Esophagus squamous epithelium (tissue), 5 donors: ENCODE results near the gene CTNNA3. TPM values are rescaled to one million over a fixed set of nuclear protein-coding genes. Genes with fewer than 3 reads are reported as not detected.

ENCODE experiments used
- DNase-seq: peaks from one replicate; lab custom pipeline; 2025; lab: John Stamatoyannopoulos, UW
- H3K27ac ChIP-seq, 4 donors: fragments of 200-600 bp; sonication (generic); one replicate each; pipeline ENCODE4 v1.5.1; 2016 to 2019; ENCODE audit warnings: mild to moderate bottlenecking in 1 of 4
- H3K27me3 ChIP-seq, 4 donors: fragments of 200-600 bp; sonication (generic); 1 replicate in 3 of 4; 2 replicates in 1 of 4; pipeline versions ENCODE4 v1.5.1 to v1.6.0; 2017 to 2021; ENCODE audit warnings: antibody characterized with exemption in 1 of 4
- H3K36me3 ChIP-seq, 3 donors: fragments of 200-600 bp; sonication (generic); one replicate each; pipeline ENCODE4 v1.5.1; 2016 to 2019
- H3K4me1 ChIP-seq, 3 donors: fragments of 200-600 bp; sonication (generic); one replicate each; pipeline ENCODE4 v1.5.1; 2017 to 2019
- H3K4me3 ChIP-seq, 4 donors: fragments of 200-600 bp; sonication (generic); 1 replicate in 3 of 4; 2 replicates in 1 of 4; pipeline ENCODE4 v1.5.1; 2016 to 2019; ENCODE audit warnings: mild to moderate bottlenecking in 2 of 4, moderate library complexity in 1 of 4
- H3K9me3 ChIP-seq, 3 donors: fragments of 200-600 bp; sonication (generic); one replicate each; pipeline ENCODE4 v1.5.1; 2016 to 2019
- POLR2A ChIP-seq, 4 donors: fragments of 450-650 bp; IDR thresholded peaks; one replicate each; pipeline ENCODE4 v1.6.1; 2017; ENCODE audit warnings: antibody characterized with exemption in 4 of 4, mild to moderate bottlenecking in 4 of 4, moderate library complexity in 3 of 4
- WGBS, 2 donors: methylation state at CpG; one replicate each; pipeline ENCODE4 v1.1.5; 2018; 5-methylcytosine and 5-hydroxymethylcytosine counted together
- intact Hi-C: fragments of 100-400 bp; cut with DNase I; formaldehyde crosslinking; loops from one replicate; pipeline ENCODE4 v1.15.0; 2022
- total RNA-seq, 4 donors: library from RNA; depleted of rRNA; stranded (reverse); fragments of >200 nt; gene quantifications; one replicate each; pipeline ENCODE4 v1.1.0, GENCODE V29; 2016
- TF ChIP-seq, protein P1 (sequence below), 6 experiments: fragments of 450-650 bp in 4 of 6; fragments of 200-600 bp in 2 of 6; sonication (generic) in 2 of 6; IDR thresholded peaks; one replicate each; pipeline ENCODE4 v1.5.1; 2016 to 2019; ENCODE audit warnings: antibody characterized with exemption in 6 of 6, mild to moderate bottlenecking in 4 of 6, moderate library complexity in 4 of 6
- donor health status: DM: yes; HTN: yes; CAD: no.

The CTNNA3 gene
- total RNA-seq, 4 donors from 2014 or later = 0.29 to 1.9 (median 0.61) TPM; not detected in 1

DNA sequence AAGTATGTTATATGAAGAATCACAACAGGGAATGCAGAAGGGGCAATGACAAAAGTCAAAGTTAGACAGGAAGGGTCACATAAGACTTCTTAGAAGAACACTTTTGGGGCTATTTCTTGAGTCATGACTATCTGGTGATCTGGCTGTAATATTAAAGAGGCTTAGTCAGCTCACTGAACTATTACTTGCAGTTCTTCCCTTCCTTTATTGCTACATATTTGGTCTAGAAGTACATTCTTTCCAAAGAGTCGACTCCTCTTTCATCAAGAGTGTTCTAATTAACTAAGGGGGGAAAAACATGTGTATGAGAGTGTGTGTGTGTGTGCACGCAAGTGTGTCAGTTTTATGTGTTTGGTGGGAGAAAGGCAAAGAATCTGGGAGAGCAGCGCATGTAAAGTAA, 1017.5 kb downstream of the CTNNA3 start:
- Histone ChIP-seq H3K4me3 (no peak overlapping the region), H3K9me3 (no peaks in the 10 kb centered on the region), H3K27me3 (no peaks in the 10 kb centered on the region), H3K4me1 (no peaks in the 10 kb centered on the region), H3K36me3 (no peaks in the 10 kb centered on the region), H3K27ac (no peak overlapping the region)
- WGBS, 2 donors = 86 to 93% methylated on average over 3 of the region's 3 CpGs
- intact Hi-C loops = no loop called here
- no peak for DNase-seq
- no peak for TF ChIP-seq POLR2A (IDR thresholded peaks at IDR 0.05)
- TF ChIP-seq, protein P1, sequence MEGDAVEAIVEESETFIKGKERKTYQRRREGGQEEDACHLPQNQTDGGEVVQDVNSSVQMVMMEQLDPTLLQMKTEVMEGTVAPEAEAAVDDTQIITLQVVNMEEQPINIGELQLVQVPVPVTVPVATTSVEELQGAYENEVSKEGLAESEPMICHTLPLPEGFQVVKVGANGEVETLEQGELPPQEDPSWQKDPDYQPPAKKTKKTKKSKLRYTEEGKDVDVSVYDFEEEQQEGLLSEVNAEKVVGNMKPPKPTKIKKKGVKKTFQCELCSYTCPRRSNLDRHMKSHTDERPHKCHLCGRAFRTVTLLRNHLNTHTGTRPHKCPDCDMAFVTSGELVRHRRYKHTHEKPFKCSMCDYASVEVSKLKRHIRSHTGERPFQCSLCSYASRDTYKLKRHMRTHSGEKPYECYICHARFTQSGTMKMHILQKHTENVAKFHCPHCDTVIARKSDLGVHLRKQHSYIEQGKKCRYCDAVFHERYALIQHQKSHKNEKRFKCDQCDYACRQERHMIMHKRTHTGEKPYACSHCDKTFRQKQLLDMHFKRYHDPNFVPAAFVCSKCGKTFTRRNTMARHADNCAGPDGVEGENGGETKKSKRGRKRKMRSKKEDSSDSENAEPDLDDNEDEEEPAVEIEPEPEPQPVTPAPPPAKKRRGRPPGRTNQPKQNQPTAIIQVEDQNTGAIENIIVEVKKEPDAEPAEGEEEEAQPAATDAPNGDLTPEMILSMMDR (IDR thresholded peaks at IDR 0.05) = no peak

DNA sequence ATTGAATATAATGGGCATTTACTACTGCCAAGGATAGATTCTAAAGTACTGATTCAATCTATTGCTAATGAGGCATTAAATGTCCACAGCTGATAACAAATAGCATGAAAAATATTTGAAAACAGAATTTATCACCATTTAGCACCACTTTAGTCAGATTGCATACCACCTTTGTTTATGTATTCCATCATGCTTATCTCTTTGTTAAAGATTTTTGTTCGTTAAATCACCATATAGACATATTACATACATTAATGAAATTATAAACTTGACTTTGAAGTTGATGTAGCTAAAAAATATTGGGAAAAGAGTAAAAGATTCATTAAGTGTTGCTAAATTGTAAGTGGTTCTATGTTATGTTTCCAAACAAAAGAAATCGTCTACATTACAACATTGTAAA, 1022.9 kb downstream of the CTNNA3 start:
- DNase-seq = no peak
- Histone ChIP-seq H3K9me3 (no peaks in the 10 kb centered on the region), H3K36me3 (no peaks in the 10 kb centered on the region), H3K4me3 (no peak overlapping the region), H3K4me1 (no peaks in the 10 kb centered on the region), H3K27ac (no peak overlapping the region), H3K27me3 (no peaks in the 10 kb centered on the region)
- intact Hi-C loops = no loop called here
- TF ChIP-seq POLR2A (IDR thresholded peaks at IDR 0.05) = no peak
- TF ChIP-seq, protein P1 (IDR thresholded peaks at IDR 0.05) = no peak
- 65 to 71% methylated on average over 2 of the region's 2 CpGs for WGBS, 2 donors

DNA sequence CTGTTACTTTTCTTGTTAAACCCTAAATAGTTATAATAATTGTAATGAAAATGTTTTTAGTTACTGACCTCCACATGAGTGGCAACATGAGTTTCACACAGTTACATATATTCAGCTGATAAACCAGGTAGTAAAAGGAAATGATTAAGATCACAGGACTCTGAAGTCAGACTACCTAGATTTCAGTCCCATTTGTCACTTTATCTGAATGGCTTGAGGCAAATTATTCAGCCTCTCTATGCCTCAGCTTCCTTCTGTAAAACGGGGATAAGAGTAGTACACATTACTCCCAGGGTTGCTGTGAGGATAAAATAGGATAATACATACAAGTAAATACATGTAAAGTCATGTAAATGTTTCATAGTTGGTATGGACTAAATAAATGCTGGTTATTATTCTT, 1024.4 kb downstream of the CTNNA3 start:
- no peaks in the 10 kb centered on the region for H3K4me1 ChIP-seq
- H3K36me3 ChIP-seq = no peaks in the 10 kb centered on the region
- intact Hi-C loops = no loop called here
- H3K27ac ChIP-seq = no peak overlapping the region
- 21 to 50% methylated on average over 1 of the region's 1 CpG for WGBS, 2 donors
- no peaks in the 10 kb centered on the region for H3K9me3 ChIP-seq
- no peak for DNase-seq
- no peak overlapping the region for H3K4me3 ChIP-seq
- H3K27me3 ChIP-seq = no peaks in the 10 kb centered on the region
- TF ChIP-seq POLR2A (IDR thresholded peaks at IDR 0.05) = no peak

DNA sequence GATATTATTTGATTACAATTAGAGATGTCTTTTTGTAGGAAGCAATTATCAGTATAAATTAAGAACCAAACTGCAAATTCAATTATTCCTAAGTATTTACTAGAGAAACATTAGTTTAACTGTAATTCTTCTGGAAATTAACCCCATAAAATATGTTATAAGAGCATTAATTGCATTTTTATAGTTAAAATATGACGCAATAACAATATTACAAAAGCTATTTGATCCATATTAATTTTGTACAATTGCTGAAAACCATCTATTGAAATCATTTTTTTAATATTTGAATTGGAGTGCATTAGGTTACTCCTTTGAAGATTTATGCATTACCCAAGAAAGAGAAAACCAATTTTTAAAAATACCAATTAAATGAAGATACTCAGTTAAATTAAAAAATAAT, 1024.9 kb downstream of the CTNNA3 start:
- intact Hi-C loops = no loop called here
- H3K9me3 ChIP-seq = no peaks in the 10 kb centered on the region
- no peak for DNase-seq
- no peaks in the 10 kb centered on the region for H3K36me3 ChIP-seq
- no peaks in the 10 kb centered on the region for H3K27me3 ChIP-seq
- 37 to 63% methylated on average over 1 of the region's 1 CpG for WGBS, 2 donors
- no peak overlapping the region for H3K4me3 ChIP-seq
- H3K4me1 ChIP-seq = no peaks in the 10 kb centered on the region
- H3K27ac ChIP-seq = no peak overlapping the region
- TF ChIP-seq, protein P1 (IDR thresholded peaks at IDR 0.05) = no peak
- TF ChIP-seq POLR2A (IDR thresholded peaks at IDR 0.05) = no peak

DNA sequence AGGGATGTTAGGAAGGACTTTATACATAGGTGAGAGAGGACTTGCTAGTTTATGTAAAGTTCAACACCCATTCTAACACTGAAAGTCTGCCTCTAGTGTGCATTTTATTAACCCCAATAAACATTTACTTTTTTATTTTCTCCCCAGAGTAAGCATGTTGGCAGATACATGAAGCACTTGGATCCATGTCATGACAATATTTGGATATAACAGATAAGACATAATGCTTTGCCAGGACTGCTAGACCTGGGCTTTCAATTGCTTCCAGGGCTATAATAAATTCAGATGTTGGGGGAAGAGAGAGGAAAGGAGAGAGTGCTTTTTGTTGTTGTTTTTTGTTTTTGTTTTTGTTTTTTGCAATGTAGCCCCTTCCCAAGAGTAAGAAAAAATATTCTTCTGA, 1039.5 kb downstream of the CTNNA3 start:
- Histone ChIP-seq H3K36me3 (no peaks in the 10 kb centered on the region), H3K4me3 (no peak overlapping the region), H3K4me1 (no peaks in the 10 kb centered on the region), H3K27me3 (no peaks in the 10 kb centered on the region), H3K9me3 (peaks cover 0 to 7% (median 0%) of the 10 kb centered on the region in 3 donors), H3K27ac (no peak overlapping the region)
- no peak for DNase-seq
- TF ChIP-seq, protein P1 (IDR thresholded peaks at IDR 0.05) = no peak
- no peak for TF ChIP-seq POLR2A (IDR thresholded peaks at IDR 0.05)
- intact Hi-C loops = no loop called here

DNA sequence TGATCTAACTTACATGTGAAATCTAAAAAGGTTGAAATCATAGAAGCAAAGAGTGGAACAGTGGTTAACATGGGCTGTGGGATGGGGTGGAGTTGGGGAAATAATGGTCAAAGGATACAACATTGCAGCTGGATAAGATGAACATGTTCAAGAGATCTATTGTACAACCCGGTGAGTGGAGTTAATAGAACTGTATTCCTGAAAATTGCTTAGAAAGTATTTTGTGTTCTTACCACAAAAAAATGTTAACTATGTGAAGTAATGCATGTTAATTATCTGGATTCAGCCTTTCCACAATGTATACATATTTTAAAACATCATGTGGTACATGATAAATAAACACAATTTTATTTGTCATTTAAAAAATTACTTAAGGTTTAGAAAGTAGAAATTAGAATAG, 1041.1 kb downstream of the CTNNA3 start:
- Histone ChIP-seq H3K9me3 (peaks cover 0 to 13% (median 0%) of the 10 kb centered on the region in 3 donors), H3K27ac (no peak overlapping the region), H3K4me1 (no peaks in the 10 kb centered on the region), H3K36me3 (no peaks in the 10 kb centered on the region), H3K4me3 (no peak overlapping the region), H3K27me3 (no peaks in the 10 kb centered on the region)
- intact Hi-C loops = no loop called here
- no peak for TF ChIP-seq POLR2A (IDR thresholded peaks at IDR 0.05)
- TF ChIP-seq, protein P1 (IDR thresholded peaks at IDR 0.05) = no peak
- 44 to 55% methylated on average over 1 of the region's 1 CpG for WGBS, 2 donors
- no peak for DNase-seq
